Measurements from ENCODE around the gene SMIM10L2A.
A peak's percentile ranks its signal among the peaks of the same experiment; 100 is the strongest.
"Not testable (repeated sequence)": the region's sequence is repeated elsewhere in the genome, so short reads cannot be mapped to it uniquely, and the experiment has no call there.

The SMIM10L2A gene

GRCh38 chrX:135422810-135423168, 1.0 kb downstream of the SMIM10L2A start:
- DNase-seq, result not testable (repeated sequence)

- DNase-seq, result not testable (repeated sequence)
Measured at GRCh38 chrX:135423173-135423864, 1.6 kb downstream of the SMIM10L2A start.

GRCh38 chrX:135424469-135424868, 2.7 kb downstream of the SMIM10L2A start:
- DNase-seq, result no peak

GRCh38 chrX:135425026-135425965, 3.6 kb downstream of the SMIM10L2A start:
- DNase-seq, result no peak

GRCh38 chrX:135429429-135429828, 7.7 kb downstream of the SMIM10L2A start:
- DNase-seq, result no peak

- no peak for DNase-seq
Measured at GRCh38 chrX:135431886-135432285, 10.1 kb downstream of the SMIM10L2A start.

GRCh38 chrX:135432453-135432852, 10.7 kb downstream of the SMIM10L2A start:
- no peak for DNase-seq

- peak in 2 of 56 donors; percentile 3 to 13 for DNase-seq
Measured at GRCh38 chrX:135432881-135433521, 11.3 kb downstream of the SMIM10L2A start.

GRCh38 chrX:135433531-135434257, 11.9 kb downstream of the SMIM10L2A start:
- DNase-seq, result no peak

- no peak for DNase-seq
Measured at GRCh38 chrX:135434258-135435138, 12.8 kb downstream of the SMIM10L2A start.

GRCh38 chrX:135435139-135435922, 13.6 kb downstream of the SMIM10L2A start:
- no peak for DNase-seq

- no peak for DNase-seq
Measured at GRCh38 chrX:135435933-135436332, 14.2 kb downstream of the SMIM10L2A start.

- no peak for DNase-seq
Measured at GRCh38 chrX:135436456-135436855, 14.7 kb downstream of the SMIM10L2A start.

GRCh38 chrX:135436966-135437866, 15.5 kb downstream of the SMIM10L2A start:
- no peak for DNase-seq

GRCh38 chrX:135437867-135438733, 16.4 kb downstream of the SMIM10L2A start:
- no peak for DNase-seq

- no peak for DNase-seq
Measured at GRCh38 chrX:135438734-135439043, 16.9 kb downstream of the SMIM10L2A start.
